Right lobe of liver (tissue), 4 donors: ENCODE results near the gene DCDC2.

ENCODE experiments used
- POLR2A ChIP-seq: fragments of 450-650 bp; IDR thresholded peaks from one replicate; pipeline ENCODE4 v1.6.1; 2017; ENCODE audit warnings: antibody characterized with exemption, mild to moderate bottlenecking
- TF ChIP-seq, protein P1 (sequence below), 4 donors: fragments of 200-600 bp in 3 of 4; fragments of 450-650 bp in 1 of 4; IDR thresholded peaks; one replicate each; pipeline versions ENCODE4 v1.5.1 to v1.8.0; 2016 to 2022; ENCODE audit warnings: antibody characterized with exemption in 4 of 4, mild to moderate bottlenecking in 2 of 4
- donor health status: DM: no; HTN: no; CAD: no.
- donor health status: DM: no; HTN: no; CAD: no.
- donor health status: DM: no; HTN: yes; CAD: no.

DNA sequence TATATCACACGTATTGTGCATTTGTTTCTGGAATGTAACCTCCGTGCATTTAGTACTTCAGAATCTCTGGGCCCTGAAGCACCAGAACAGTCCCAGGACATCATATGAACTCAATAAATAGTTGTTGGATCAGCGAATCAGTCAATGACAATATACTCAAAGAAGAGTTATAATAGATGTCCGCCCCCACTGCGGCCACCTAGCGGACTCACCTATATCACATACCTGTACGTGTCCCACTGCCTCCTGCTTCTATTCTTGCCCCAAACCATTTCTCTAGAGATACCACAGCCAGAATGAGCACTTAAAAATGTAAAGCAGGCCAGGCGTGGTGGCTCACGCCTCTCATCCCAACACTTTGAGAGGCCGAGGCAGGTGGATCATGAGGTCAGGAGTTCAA, 73.9 kb downstream of the DCDC2 start:
- TF ChIP-seq POLR2A = no peak
- TF ChIP-seq, protein P1, sequence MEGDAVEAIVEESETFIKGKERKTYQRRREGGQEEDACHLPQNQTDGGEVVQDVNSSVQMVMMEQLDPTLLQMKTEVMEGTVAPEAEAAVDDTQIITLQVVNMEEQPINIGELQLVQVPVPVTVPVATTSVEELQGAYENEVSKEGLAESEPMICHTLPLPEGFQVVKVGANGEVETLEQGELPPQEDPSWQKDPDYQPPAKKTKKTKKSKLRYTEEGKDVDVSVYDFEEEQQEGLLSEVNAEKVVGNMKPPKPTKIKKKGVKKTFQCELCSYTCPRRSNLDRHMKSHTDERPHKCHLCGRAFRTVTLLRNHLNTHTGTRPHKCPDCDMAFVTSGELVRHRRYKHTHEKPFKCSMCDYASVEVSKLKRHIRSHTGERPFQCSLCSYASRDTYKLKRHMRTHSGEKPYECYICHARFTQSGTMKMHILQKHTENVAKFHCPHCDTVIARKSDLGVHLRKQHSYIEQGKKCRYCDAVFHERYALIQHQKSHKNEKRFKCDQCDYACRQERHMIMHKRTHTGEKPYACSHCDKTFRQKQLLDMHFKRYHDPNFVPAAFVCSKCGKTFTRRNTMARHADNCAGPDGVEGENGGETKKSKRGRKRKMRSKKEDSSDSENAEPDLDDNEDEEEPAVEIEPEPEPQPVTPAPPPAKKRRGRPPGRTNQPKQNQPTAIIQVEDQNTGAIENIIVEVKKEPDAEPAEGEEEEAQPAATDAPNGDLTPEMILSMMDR (IDR thresholded peaks at IDR 0.05) = no peak
